Smooth muscle cell (in vitro differentiated cells): ENCODE measurements around the gene HNMT. TPM values are rescaled to one million over a fixed set of nuclear protein-coding genes. Genes with fewer than 3 reads are reported as not detected.
A peak's percentile ranks its signal among the peaks of the same experiment; 100 is the strongest.

Experiments used
- DNase-seq: peaks from one replicate; lab custom pipeline; 2025; ENCODE audit not compliant: unreplicated experiment; lab: John Stamatoyannopoulos, UW
- H2AFZ ChIP-seq: fragments of 200-600 bp; sonication (generic); 2 replicates; pipeline ENCODE4 v1.6.0; 2016; ENCODE audit warnings: antibody characterized with exemption, low read depth, mild to moderate bottlenecking
- H3F3A ChIP-seq: fragments of 200-600 bp; sonication (generic); 2 replicates; pipeline ENCODE4 v1.6.0; 2017; ENCODE audit warnings: antibody characterized with exemption, low read depth
- H3K27ac ChIP-seq: fragments of 200-600 bp; sonication (generic); 2 replicates; pipeline ENCODE4 v1.5.1; 2016; ENCODE audit warnings: low read depth, mild to moderate bottlenecking
- H3K27me3 ChIP-seq: fragments of 200-600 bp; sonication (generic); 2 replicates; pipeline ENCODE4 v1.6.1; 2016; ENCODE audit warnings: low read depth, mild to moderate bottlenecking
- H3K36me3 ChIP-seq: fragments of 200-600 bp; sonication (generic); 2 replicates; pipeline ENCODE4 v1.5.1; 2016; ENCODE audit warnings: low read depth
- H3K4me1 ChIP-seq: fragments of 200-600 bp; sonication (generic); 2 replicates; pipeline ENCODE4 v1.5.1; 2016; ENCODE audit warnings: low read depth
- H3K4me2 ChIP-seq: fragments of 200-600 bp; sonication (generic); 2 replicates; pipeline ENCODE4 v1.6.0; 2016; ENCODE audit warnings: mild to moderate bottlenecking
- H3K4me3 ChIP-seq: fragments of 200-600 bp; sonication (generic); 2 replicates; pipeline ENCODE4 v1.5.1; 2016; ENCODE audit warnings: mild to moderate bottlenecking
- H3K79me2 ChIP-seq: fragments of 200-600 bp; sonication (generic); 2 replicates; pipeline ENCODE4 v1.6.0; 2016; ENCODE audit warnings: low read depth, mild to moderate bottlenecking
- H3K9ac ChIP-seq: fragments of 200-600 bp; sonication (generic); 2 replicates; pipeline ENCODE4 v1.6.0; 2016; ENCODE audit warnings: low read depth
- H3K9me3 ChIP-seq: fragments of 200-600 bp; sonication (generic); replicated peaks from 2 replicates; pipeline ENCODE4 v1.5.1; 2016; ENCODE audit warnings: low read depth
- H4K20me1 ChIP-seq: fragments of 200-600 bp; sonication (generic); 2 replicates; pipeline ENCODE4 v1.6.0; 2016; ENCODE audit warnings: low read depth
- CTCF ChIP-seq: fragments of 200-600 bp; sonication (generic); IDR thresholded peaks from 2 replicates; pipeline ENCODE4 v1.5.1; 2017; ENCODE audit warnings: borderline replicate concordance, mild to moderate bottlenecking, antibody characterized with exemption; ENCODE audit not compliant: insufficient read depth, poor library complexity, severe bottlenecking
- WGBS: methylation state at CpG from one replicate; pipeline ENCODE4 v1.1.7; 2016; ENCODE audit warnings: low lambda C conversion rate; 5-methylcytosine and 5-hydroxymethylcytosine counted together
- polyA plus RNA-seq: library from polyadenylated mRNA; unstranded; fragments of >200 nt; fragmentation: Nextera tagmentation; extraction: Ambion mirVana; gene quantifications from 2 replicates; pipeline ENCODE4 v1.2.1, GENCODE V29; 2016
- total RNA-seq: library from RNA; depleted of rRNA; stranded (reverse); fragments of >200 nt; gene quantifications from 2 replicates; pipeline ENCODE4 v1.2.3, GENCODE V29; 2014

Gene HNMT
- total and polyA plus RNA-seq, 2 experiments from 2014 or later = 3.6 to 9.6 TPM

DNA sequence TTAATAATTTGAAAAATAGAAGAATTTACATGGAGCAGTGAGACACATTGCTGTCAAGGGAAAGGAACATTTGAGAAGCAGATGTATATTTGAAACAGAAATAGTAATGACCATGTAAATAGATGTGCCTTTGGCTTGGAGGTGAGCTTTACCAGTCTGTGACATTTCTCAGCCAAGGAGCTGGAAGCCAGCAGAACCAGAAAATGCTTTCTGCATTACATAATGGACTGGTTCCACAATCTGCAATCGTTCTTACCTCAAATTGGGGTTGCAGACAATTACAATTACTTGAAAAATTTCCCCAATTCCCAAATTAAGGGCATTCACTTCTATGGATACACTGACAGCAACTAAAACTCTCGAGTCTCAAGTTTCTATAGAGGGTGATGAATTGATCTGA is 59.7 kb downstream of the HNMT start:
- TF ChIP-seq CTCF = no peak
- no peak overlapping the region for H3K4me2 ChIP-seq
- no peaks in the 10 kb centered on the region for H4K20me1 ChIP-seq
- H3K4me1 ChIP-seq = no peaks in the 10 kb centered on the region
- H2AFZ ChIP-seq = no peak overlapping the region
- WGBS = 67% methylated on average over 2 of the region's 2 CpGs
- DNase-seq = no peak
- no peaks in the 10 kb centered on the region for H3K27me3 ChIP-seq
- no peak overlapping the region for H3K4me3 ChIP-seq
- no peaks in the 10 kb centered on the region for H3F3A ChIP-seq
- no peak overlapping the region for H3K9ac ChIP-seq
- no peaks in the 10 kb centered on the region for H3K36me3 ChIP-seq
- peak overlapping the region; percentile 31 for H3K27ac ChIP-seq
- no peaks in the 10 kb centered on the region for H3K79me2 ChIP-seq
- H3K9me3 ChIP-seq = no peaks in the 10 kb centered on the region

DNA sequence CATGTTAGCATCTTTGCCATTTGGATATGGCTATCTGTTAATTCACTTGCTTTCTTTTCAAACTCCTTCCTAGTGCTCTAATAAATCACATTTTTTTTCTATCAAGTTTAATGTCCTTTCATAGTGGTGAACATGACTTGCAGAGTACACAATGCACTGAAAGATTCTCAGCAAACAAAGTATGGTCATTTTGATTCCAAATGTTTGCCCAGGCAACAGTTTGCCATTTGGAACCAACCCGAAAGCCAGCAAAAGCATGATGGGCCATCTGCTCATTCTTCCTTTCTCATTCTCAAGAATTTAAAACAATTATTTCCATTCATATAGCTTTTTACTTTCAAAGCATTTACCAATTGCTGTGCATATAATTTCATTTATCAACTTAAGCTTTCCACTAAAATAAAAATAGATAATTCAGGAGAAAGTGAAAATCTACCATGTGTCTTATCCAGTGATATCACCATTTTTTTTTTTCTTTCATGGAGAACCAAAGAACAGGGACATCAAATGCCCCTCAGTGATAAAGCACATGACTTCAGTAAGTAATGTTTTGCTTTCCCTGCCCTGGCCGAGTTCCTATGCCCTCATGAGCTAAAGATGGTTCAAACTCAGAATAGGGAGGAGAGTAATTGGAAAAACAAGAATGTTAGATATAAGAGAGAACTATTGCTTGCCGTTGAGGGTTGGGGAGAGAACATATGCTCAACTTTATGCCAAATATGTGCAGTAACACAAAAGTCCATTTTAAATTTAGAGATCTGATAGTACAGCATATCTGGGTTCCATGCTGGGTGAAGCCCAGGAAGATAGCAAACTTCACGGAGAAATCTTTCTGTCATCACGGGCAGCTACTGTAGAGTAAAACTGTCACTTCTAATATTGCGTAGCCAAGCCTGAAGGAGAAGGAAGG is 62.1 kb downstream of the HNMT start:
- no peak overlapping the region for H3K4me2 ChIP-seq
- no peak overlapping the region for H3K4me3 ChIP-seq
- H3F3A ChIP-seq = no peaks in the 10 kb centered on the region
- no peaks in the 10 kb centered on the region for H4K20me1 ChIP-seq
- no peak for TF ChIP-seq CTCF
- no peak for DNase-seq
- 98% methylated on average over 6 of the region's 6 CpGs for WGBS
- H3K9ac ChIP-seq = no peak overlapping the region
- no peaks in the 10 kb centered on the region for H3K9me3 ChIP-seq
- H3K27me3 ChIP-seq = no peaks in the 10 kb centered on the region
- H3K36me3 ChIP-seq = no peaks in the 10 kb centered on the region
- H3K79me2 ChIP-seq = no peaks in the 10 kb centered on the region
- H3K27ac ChIP-seq = no peak overlapping the region
- H2AFZ ChIP-seq = no peak overlapping the region
- H3K4me1 ChIP-seq = no peaks in the 10 kb centered on the region

DNA sequence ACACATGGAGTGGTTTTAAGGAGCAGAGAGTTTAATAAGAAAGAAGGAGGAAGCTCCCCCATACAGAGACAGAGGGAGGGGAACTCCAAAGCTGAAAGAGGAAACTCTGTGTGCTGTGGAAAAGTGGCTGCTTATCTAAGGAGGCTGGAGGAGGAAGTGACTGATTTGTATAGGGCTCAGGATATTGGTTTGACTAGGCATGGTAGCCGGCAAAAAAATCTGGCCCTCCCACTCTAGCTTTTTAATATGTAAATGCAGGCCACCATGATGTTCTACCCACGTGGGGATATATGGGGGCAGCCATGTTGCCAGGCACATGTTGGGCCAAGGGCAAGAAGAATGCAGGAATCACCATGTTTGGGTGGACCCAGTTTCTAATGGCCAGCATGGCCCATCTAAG is 64.3 kb downstream of the HNMT start:
- no peaks in the 10 kb centered on the region for H3K27me3 ChIP-seq
- no peaks in the 10 kb centered on the region for H3K9me3 ChIP-seq
- no peaks in the 10 kb centered on the region for H3K79me2 ChIP-seq
- H3F3A ChIP-seq = no peaks in the 10 kb centered on the region
- H3K4me2 ChIP-seq = no peak overlapping the region
- 83% methylated on average over 2 of the region's 2 CpGs for WGBS
- H3K9ac ChIP-seq = no peak overlapping the region
- TF ChIP-seq CTCF = no peak
- no peak overlapping the region for H3K4me3 ChIP-seq
- H2AFZ ChIP-seq = no peak overlapping the region
- H3K36me3 ChIP-seq = no peaks in the 10 kb centered on the region
- no peak overlapping the region for H3K27ac ChIP-seq
- DNase-seq = no peak
- H4K20me1 ChIP-seq = no peaks in the 10 kb centered on the region
- H3K4me1 ChIP-seq = no peaks in the 10 kb centered on the region

- H3K4me2 ChIP-seq = no peak overlapping the region
- no peaks in the 10 kb centered on the region for H3K79me2 ChIP-seq
- no peaks in the 10 kb centered on the region for H3K4me1 ChIP-seq
- TF ChIP-seq CTCF = no peak
- no peak overlapping the region for H3K9ac ChIP-seq
- no peaks in the 10 kb centered on the region for H4K20me1 ChIP-seq
- no peak overlapping the region for H3K27ac ChIP-seq
- no peak for DNase-seq
- no peak overlapping the region for H2AFZ ChIP-seq
- H3K4me3 ChIP-seq = no peak overlapping the region
- H3K9me3 ChIP-seq = no peaks in the 10 kb centered on the region
- H3F3A ChIP-seq = no peaks in the 10 kb centered on the region
- H3K27me3 ChIP-seq = no peaks in the 10 kb centered on the region
- H3K36me3 ChIP-seq = no peaks in the 10 kb centered on the region
Measured at GRCh38 chr2:138029276-138029675, 65.0 kb downstream of the HNMT start.
